ENCODE measurements around the gene CD52. TPM values are rescaled to one million over a fixed set of nuclear protein-coding genes. Genes with fewer than 3 reads are reported as not detected.

The CD52 gene
- total RNA-seq, 1 experiment from 2014 or later, result 1.2 TPM

GRCh38 chr1:26274801-26275425, 42.8 kb upstream of the CD52 start:
- TF ChIP-seq CTCF (conservative IDR thresholded peaks at IDR 0.05) (no peak), EZH2 (IDR thresholded peaks at IDR 0.05; ENCODE audit: low read depth) (no peak)
- no TSS peak for BruUV-seq (replicated peaks)
- Histone ChIP-seq H3F3A (ENCODE audit: insufficient read depth, low read depth) (peaks cover 53% of the 10 kb centered on the region), H4K20me1 (ENCODE audit: insufficient read depth) (no peaks in the 10 kb centered on the region), H3K27me3 (ENCODE audit: insufficient read depth, low read depth) (no peaks in the 10 kb centered on the region), H3K36me3 (ENCODE audit: low read depth) (peaks cover 24% of the 10 kb centered on the region), H3K4me2 (no peak overlapping the region), H2AFZ (no peak overlapping the region), H3K27ac (peak overlapping the region; percentile 79), H3K4me3 (no peak overlapping the region), H3K79me2 (ENCODE audit: low read depth) (no peaks in the 10 kb centered on the region), H3K9me3 (ENCODE audit: insufficient read depth, low read depth) (no peaks in the 10 kb centered on the region), H3K4me1 (replicated peaks; ENCODE audit: insufficient read depth) (peaks cover 51% of the 10 kb centered on the region), H3K9me2 (ENCODE audit: insufficient read depth) (no peaks in the 10 kb centered on the region)
- ChIA-PET POLR2A (ENCODE audit: unreplicated experiment) (no interaction called here), CTCF (interaction anchor here (0.6 to 1.3 kb wide), 6 partner anchors 10 to 1695 kb away, joined by 3 to 9 read pairs (median 6); no protein-coding TSS in a partner anchor)
- no peak for DNase-seq
- intact Hi-C loops (cut with micrococcal nuclease; ENCODE audit: unreplicated experiment), result loop anchor here (1.0 to 5.0 kb wide), 5 partner anchors 38 to 238 kb away; partner anchors contain the start of gene PDIK1L

- 0 out of 2 replicates have a peak overlapping the region, but pooled peaks have one; percentile 15 for H3K4me2 ChIP-seq
- H3K79me2 ChIP-seq (ENCODE audit: low read depth), result peaks cover 4% of the 10 kb centered on the region; the same call in 1 of the 2 replicates
- H3K4me1 ChIP-seq (replicated peaks; ENCODE audit: insufficient read depth), result peaks cover 55% of the 10 kb centered on the region
- H3K27me3 ChIP-seq (ENCODE audit: insufficient read depth, low read depth), result no peaks in the 10 kb centered on the region
- H3K4me3 ChIP-seq, result no peak overlapping the region
- TF ChIP-seq CTCF (conservative IDR thresholded peaks at IDR 0.05), result peak; percentile 85
- no peak for TF ChIP-seq EZH2 (IDR thresholded peaks at IDR 0.05; ENCODE audit: low read depth)
- H2AFZ ChIP-seq, result no peak overlapping the region
- POLR2A ChIA-PET (ENCODE audit: unreplicated experiment), result interaction anchor here (0.7 kb wide), 1 partner anchor 401 kb away, joined by 4 read pairs; no protein-coding TSS in a partner anchor
- no peaks in the 10 kb centered on the region for H4K20me1 ChIP-seq (ENCODE audit: insufficient read depth)
- intact Hi-C loops (cut with micrococcal nuclease; ENCODE audit: unreplicated experiment), result loop anchor here (1.0 to 5.0 kb wide), 6 partner anchors 39 to 239 kb away; partner anchors contain the start of gene PDIK1L
- no TSS peak for BruUV-seq (replicated peaks)
- peaks cover 15% of the 10 kb centered on the region; the same call in 1 of the 2 replicates for H3K36me3 ChIP-seq (ENCODE audit: low read depth)
- no peaks in the 10 kb centered on the region for H3K9me2 ChIP-seq (ENCODE audit: insufficient read depth)
- CTCF ChIA-PET, result interaction anchor here (0.6 to 1.4 kb wide), 10 partner anchors 9 to 1696 kb away, joined by 3 to 9 read pairs (median 4); no protein-coding TSS in a partner anchor
- peak overlapping the region; percentile 79 for H3K27ac ChIP-seq
- DNase-seq, result peak; percentile 69
- H3F3A ChIP-seq (ENCODE audit: insufficient read depth, low read depth), result peaks cover 53% of the 10 kb centered on the region
- no peaks in the 10 kb centered on the region for H3K9me3 ChIP-seq (ENCODE audit: insufficient read depth, low read depth)
Measured at GRCh38 chr1:26275580-26276431, 42.0 kb upstream of the CD52 start.

GRCh38 chr1:26276432-26276838, 41.3 kb upstream of the CD52 start:
- Histone ChIP-seq H3K9me2 (ENCODE audit: insufficient read depth) (no peaks in the 10 kb centered on the region), H3K4me2 (peak overlapping the region; percentile 28), H3K79me2 (ENCODE audit: low read depth) (peaks cover 9% of the 10 kb centered on the region; the same call in 1 of the 2 replicates), H3F3A (ENCODE audit: insufficient read depth, low read depth) (peaks cover 57% of the 10 kb centered on the region), H3K9me3 (ENCODE audit: insufficient read depth, low read depth) (no peaks in the 10 kb centered on the region), H3K4me3 (no peak overlapping the region), H2AFZ (no peak overlapping the region), H3K36me3 (ENCODE audit: low read depth) (peaks cover 14% of the 10 kb centered on the region; the same call in 1 of the 2 replicates), H3K4me1 (replicated peaks; ENCODE audit: insufficient read depth) (peaks cover 61% of the 10 kb centered on the region), H3K27ac (peak overlapping the region; percentile 79), H3K27me3 (ENCODE audit: insufficient read depth, low read depth) (no peaks in the 10 kb centered on the region), H4K20me1 (ENCODE audit: insufficient read depth) (0 out of 2 replicates have a peak, but pooled peaks cover 3% of the 10 kb centered on the region)
- ChIA-PET CTCF (interaction anchor here (1.3 to 1.4 kb wide), 2 partner anchors 45 to 101 kb away, joined by 3 to 6 read pairs; no protein-coding TSS in a partner anchor), POLR2A (ENCODE audit: unreplicated experiment) (no interaction called here)
- TF ChIP-seq EZH2 (IDR thresholded peaks at IDR 0.05; ENCODE audit: low read depth) (no peak), CTCF (conservative IDR thresholded peaks at IDR 0.05) (no peak)
- intact Hi-C loops (cut with micrococcal nuclease; ENCODE audit: unreplicated experiment), result loop anchor here (2.0 to 5.0 kb wide), 4 partner anchors 39 to 239 kb away; partner anchors contain the start of gene PDIK1L
- no peak for DNase-seq
- BruUV-seq (replicated peaks), result no TSS peak

Measured in PC-9 (cell line).